Measurements from ENCODE around the gene ACIN1.

DNA sequence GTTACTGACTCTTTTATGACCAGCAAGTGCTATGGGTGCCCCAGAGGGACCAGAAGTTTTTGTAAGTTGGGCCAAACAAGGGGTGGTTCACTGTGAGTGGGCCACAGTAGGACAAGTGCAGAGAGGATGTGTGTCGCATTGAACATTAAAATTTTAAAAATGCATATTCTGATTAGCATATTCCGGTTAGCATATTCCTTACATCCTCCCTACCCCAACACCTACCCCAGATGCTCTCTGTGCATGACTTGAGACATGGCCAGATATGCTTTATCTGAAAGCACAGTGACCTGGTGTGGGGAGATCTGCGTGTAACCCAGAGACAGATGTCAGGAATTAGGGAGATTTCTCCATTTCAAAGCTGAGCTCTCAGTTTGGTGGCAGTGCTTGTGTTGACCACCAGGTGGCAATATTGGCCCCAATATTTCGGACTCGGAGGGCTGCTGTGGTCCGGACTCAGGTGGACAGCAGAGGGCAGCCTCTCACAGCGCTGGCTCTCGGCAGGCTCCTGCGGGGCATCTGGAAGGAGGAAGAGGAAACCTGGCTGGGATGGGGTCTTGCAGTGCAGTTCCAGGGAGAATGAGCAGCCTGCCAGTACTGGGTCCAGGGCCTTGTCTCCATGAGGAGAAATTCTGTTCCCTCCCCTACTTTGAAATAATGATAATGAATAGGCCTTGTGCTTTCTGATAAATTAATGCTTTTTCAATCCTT, 25.8 kb upstream of the ACIN1 start:
- TF ChIP-seq, protein P1, sequence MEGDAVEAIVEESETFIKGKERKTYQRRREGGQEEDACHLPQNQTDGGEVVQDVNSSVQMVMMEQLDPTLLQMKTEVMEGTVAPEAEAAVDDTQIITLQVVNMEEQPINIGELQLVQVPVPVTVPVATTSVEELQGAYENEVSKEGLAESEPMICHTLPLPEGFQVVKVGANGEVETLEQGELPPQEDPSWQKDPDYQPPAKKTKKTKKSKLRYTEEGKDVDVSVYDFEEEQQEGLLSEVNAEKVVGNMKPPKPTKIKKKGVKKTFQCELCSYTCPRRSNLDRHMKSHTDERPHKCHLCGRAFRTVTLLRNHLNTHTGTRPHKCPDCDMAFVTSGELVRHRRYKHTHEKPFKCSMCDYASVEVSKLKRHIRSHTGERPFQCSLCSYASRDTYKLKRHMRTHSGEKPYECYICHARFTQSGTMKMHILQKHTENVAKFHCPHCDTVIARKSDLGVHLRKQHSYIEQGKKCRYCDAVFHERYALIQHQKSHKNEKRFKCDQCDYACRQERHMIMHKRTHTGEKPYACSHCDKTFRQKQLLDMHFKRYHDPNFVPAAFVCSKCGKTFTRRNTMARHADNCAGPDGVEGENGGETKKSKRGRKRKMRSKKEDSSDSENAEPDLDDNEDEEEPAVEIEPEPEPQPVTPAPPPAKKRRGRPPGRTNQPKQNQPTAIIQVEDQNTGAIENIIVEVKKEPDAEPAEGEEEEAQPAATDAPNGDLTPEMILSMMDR (IDR thresholded peaks at IDR 0.05) = peak; percentile 100
- TF ChIP-seq EZH2 (IDR thresholded peaks at IDR 0.05) = no peak

All from neural progenitor cell (in vitro differentiated cells).